ENCODE results near the gene FPR2.

DNA sequence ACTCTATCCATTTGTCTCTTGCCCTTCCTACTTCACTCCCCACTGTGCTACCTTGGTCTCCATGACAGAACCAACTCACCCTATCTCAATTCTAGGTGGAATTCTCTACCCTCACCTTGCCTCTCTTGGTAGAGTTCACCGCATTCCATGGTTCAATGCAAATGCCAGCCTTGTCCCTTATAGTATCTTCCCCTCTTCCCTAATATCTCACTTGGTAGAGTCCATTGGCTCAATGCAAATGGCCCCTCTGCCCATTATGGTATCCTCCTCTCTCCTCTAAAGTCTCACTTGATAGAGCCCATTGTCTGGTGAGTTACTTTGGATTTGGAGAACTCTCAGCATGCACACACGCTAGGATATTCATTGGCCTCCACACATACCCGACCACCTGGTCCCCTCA, 45.1 kb upstream of the FPR2 start:
- TF ChIP-seq, protein P1, sequence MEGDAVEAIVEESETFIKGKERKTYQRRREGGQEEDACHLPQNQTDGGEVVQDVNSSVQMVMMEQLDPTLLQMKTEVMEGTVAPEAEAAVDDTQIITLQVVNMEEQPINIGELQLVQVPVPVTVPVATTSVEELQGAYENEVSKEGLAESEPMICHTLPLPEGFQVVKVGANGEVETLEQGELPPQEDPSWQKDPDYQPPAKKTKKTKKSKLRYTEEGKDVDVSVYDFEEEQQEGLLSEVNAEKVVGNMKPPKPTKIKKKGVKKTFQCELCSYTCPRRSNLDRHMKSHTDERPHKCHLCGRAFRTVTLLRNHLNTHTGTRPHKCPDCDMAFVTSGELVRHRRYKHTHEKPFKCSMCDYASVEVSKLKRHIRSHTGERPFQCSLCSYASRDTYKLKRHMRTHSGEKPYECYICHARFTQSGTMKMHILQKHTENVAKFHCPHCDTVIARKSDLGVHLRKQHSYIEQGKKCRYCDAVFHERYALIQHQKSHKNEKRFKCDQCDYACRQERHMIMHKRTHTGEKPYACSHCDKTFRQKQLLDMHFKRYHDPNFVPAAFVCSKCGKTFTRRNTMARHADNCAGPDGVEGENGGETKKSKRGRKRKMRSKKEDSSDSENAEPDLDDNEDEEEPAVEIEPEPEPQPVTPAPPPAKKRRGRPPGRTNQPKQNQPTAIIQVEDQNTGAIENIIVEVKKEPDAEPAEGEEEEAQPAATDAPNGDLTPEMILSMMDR (IDR thresholded peaks at IDR 0.05) = no peak
- no peak for TF ChIP-seq POLR2A (IDR thresholded peaks at IDR 0.05)

All from stomach (tissue), 4 donors.